A673 (cell line): ENCODE data around the gene NHSL1. TPM values are rescaled to one million over a fixed set of nuclear protein-coding genes. Genes with fewer than 3 reads are reported as not detected.

Experiments
- BruUV-seq: library from RNA; stranded (reverse); fragments of 400-500 nt; replicated peaks from 2 replicates; lab custom pipeline; 2021; lab: Mats Ljungman, UMichigan
- CTCF ChIA-PET: fragments of 300-600 bp; sonication (Branson Sonifier 250); formaldehyde crosslinking; loops from one replicate; lab custom pipeline; 2022; ENCODE audit warnings: antibody characterized with exemption; lab: Charles Lee
- POLR2A ChIA-PET: fragments of 300-600 bp; sonication (Branson Sonifier 250); formaldehyde crosslinking; loops from one replicate; lab custom pipeline; 2022; ENCODE audit warnings: antibody characterized with exemption; ENCODE audit not compliant: low non-redundant PET; lab: Charles Lee
- DNase-seq: peaks from one replicate; pipeline ENCODE4 v3.0.0-alpha.2; 2015; ENCODE audit warnings: low spot score
- H3K27ac ChIP-seq: fragments of 200-600 bp; sonication (generic); 2 replicates; pipeline ENCODE4 v1.5.1; 2016; ENCODE audit warnings: mixed run types, low read depth, mild to moderate bottlenecking, mixed read lengths, antibody characterized with exemption, low read length; ENCODE audit not compliant: poor library complexity, severe bottlenecking
- H3K27me3 ChIP-seq: fragments of 200-600 bp; sonication (generic); replicated peaks from 2 replicates; pipeline ENCODE4 v1.6.1; 2017; ENCODE audit warnings: mixed run types, low read depth, mild to moderate bottlenecking, mixed read lengths, antibody characterized with exemption, low read length; ENCODE audit not compliant: insufficient read depth, poor library complexity
- H3K36me3 ChIP-seq: fragments of 200-600 bp; sonication (generic); 2 replicates; pipeline ENCODE4 v1.6.1; 2016; ENCODE audit warnings: mixed run types, mild to moderate bottlenecking, mixed read lengths, antibody characterized with exemption, low read length; ENCODE audit not compliant: insufficient read depth, poor library complexity, severe bottlenecking
- H3K4me1 ChIP-seq: fragments of 200-600 bp; sonication (generic); 2 replicates; pipeline ENCODE4 v1.6.1; 2017; ENCODE audit warnings: mixed run types, mild to moderate bottlenecking, mixed read lengths, antibody characterized with exemption, low read length; ENCODE audit not compliant: insufficient read depth, poor library complexity, severe bottlenecking
- H3K4me3 ChIP-seq: fragments of 200-600 bp; sonication (generic); 2 replicates; pipeline ENCODE4 v1.5.1; 2016; ENCODE audit warnings: low read depth, mixed run types, mild to moderate bottlenecking, mixed read lengths, low read length; ENCODE audit not compliant: poor library complexity, severe bottlenecking
- H3K9me3 ChIP-seq: fragments of 200-600 bp; sonication (generic); 2 replicates; pipeline ENCODE4 v1.6.1; 2016; ENCODE audit warnings: mixed run types, low read depth, mild to moderate bottlenecking, mixed read lengths, antibody characterized with exemption, low read length; ENCODE audit not compliant: poor library complexity, severe bottlenecking
- CTCF ChIP-seq: fragments of 300-800, 200-600 bp; sonication (generic); conservative IDR thresholded peaks from 2 replicates; pipeline ENCODE4 v1.5.1; 2017; ENCODE audit warnings: low read depth, mild to moderate bottlenecking, antibody characterized with exemption, low read length, moderate library complexity, mixed read lengths
- EZH2 ChIP-seq: fragments of 200-600 bp; sonication (generic); IDR thresholded peaks from 2 replicates; pipeline ENCODE4 v1.6.1; 2017; ENCODE audit warnings: borderline replicate concordance, low read depth, mild to moderate bottlenecking, mixed read lengths, antibody characterized with exemption, low read length; ENCODE audit not compliant: poor library complexity, severe bottlenecking
- intact Hi-C: fragments of 100-400 bp; cut with micrococcal nuclease; formaldehyde crosslinking; loops from one replicate; pipeline ENCODE4 v1.10.0; 2022; ENCODE audit not compliant: unreplicated experiment
- total RNA-seq: library from RNA; stranded (reverse); gene quantifications from 2 replicates; pipeline ENCODE4 v1.2.3, GENCODE V29; 2021

NHSL1 gene
- total RNA-seq, 1 experiment from 2014 or later: 33.1 TPM

DNA sequence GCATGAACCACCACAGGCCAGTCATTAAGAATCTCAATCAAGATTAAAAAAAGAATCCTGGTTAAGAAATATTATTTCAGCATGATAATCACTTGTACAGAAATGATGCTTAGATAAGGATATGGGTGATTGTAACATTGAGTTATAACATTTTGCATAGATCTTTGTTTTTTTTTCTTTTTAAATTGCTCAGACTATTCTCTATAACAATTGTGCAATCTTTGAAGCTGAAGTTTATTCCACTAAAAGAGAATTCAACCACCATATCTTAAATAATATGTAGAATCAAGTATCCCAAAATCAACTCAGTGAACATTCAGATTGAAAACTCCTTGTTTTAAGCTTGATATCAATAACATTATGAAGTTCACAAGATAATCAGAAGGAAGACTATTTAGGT, 122.3 kb downstream of the NHSL1 start:
- no peaks in the 10 kb centered on the region for H3K36me3 ChIP-seq
- CTCF ChIA-PET: no interaction called here

GRCh38 chr6:138374815-138375214, 124.5 kb downstream of the NHSL1 start:
- ChIA-PET POLR2A (no interaction called here), CTCF (no interaction called here)
- H3K36me3 ChIP-seq: no peaks in the 10 kb centered on the region
- intact Hi-C loops: no loop called here
- TF ChIP-seq CTCF (no peak), EZH2 (no peak)
- DNase-seq: no peak
- no peak overlapping the region for H3K27ac ChIP-seq
- H3K4me1 ChIP-seq: peaks cover 7% of the 10 kb centered on the region
- no peaks in the 10 kb centered on the region for H3K27me3 ChIP-seq
- BruUV-seq: no TSS peak
- no peak overlapping the region for H3K4me3 ChIP-seq
- no peaks in the 10 kb centered on the region for H3K9me3 ChIP-seq

More for the DNA sequence above, 122.3 kb downstream of the NHSL1 start:
- Histone ChIP-seq H3K9me3 (no peaks in the 10 kb centered on the region), H3K27ac (no peak overlapping the region), H3K4me3 (no peak overlapping the region), H3K27me3 (no peaks in the 10 kb centered on the region), H3K4me1 (peaks cover 7% of the 10 kb centered on the region)
- TF ChIP-seq EZH2 (no peak), CTCF (no peak)
- POLR2A ChIA-PET: no interaction called here
- intact Hi-C loops: no loop called here
- DNase-seq: no peak
- no TSS peak for BruUV-seq

DNA sequence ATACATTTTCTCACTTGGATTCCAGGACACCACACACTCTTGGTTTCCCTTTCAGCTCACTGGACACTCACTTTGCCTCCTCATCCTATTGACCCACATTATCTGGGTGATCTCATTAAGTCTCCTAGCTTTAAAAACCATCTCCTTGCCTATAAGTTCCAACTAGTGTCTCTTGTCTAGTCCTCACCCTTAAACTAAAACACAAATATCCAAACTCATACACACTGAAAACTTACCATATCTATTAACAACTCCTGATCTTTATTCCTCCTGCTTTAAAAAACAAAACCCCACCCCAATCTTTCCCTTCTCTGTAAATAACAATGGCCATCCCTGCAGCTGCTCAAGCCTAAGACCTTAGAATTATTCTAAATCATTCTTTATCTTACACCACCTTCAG, 125.1 kb downstream of the NHSL1 start:
- peaks cover 7% of the 10 kb centered on the region for H3K4me1 ChIP-seq
- no peaks in the 10 kb centered on the region for H3K27me3 ChIP-seq
- H3K4me3 ChIP-seq: no peak overlapping the region
- no peak overlapping the region for H3K27ac ChIP-seq
- DNase-seq: no peak
- BruUV-seq: no TSS peak
- TF ChIP-seq CTCF (no peak), EZH2 (no peak)
- intact Hi-C loops: no loop called here
- H3K36me3 ChIP-seq: no peaks in the 10 kb centered on the region
- POLR2A ChIA-PET: no interaction called here
- no peaks in the 10 kb centered on the region for H3K9me3 ChIP-seq
- CTCF ChIA-PET: no interaction called here
